Ovary (tissue), 3 donors: Measurements from ENCODE around the gene HJURP.

ENCODE experiments used
- POLR2A ChIP-seq: fragments of 450-650 bp; IDR thresholded peaks from one replicate; pipeline ENCODE4 v1.6.1; 2017; ENCODE audit warnings: antibody characterized with exemption, mild to moderate bottlenecking, moderate library complexity
- TF ChIP-seq, protein P1 (sequence below), 3 donors: fragments of 450-650 bp in 2 of 3; fragments of 200-600 bp in 1 of 3; IDR thresholded peaks; one replicate each; pipeline versions ENCODE4 v1.5.1 to v1.8.0; 2016 to 2022; ENCODE audit warnings: antibody characterized with exemption in 3 of 3, mild to moderate bottlenecking in 1 of 3
- donor health status: DM: no; HTN: no; CAD: no.

DNA sequence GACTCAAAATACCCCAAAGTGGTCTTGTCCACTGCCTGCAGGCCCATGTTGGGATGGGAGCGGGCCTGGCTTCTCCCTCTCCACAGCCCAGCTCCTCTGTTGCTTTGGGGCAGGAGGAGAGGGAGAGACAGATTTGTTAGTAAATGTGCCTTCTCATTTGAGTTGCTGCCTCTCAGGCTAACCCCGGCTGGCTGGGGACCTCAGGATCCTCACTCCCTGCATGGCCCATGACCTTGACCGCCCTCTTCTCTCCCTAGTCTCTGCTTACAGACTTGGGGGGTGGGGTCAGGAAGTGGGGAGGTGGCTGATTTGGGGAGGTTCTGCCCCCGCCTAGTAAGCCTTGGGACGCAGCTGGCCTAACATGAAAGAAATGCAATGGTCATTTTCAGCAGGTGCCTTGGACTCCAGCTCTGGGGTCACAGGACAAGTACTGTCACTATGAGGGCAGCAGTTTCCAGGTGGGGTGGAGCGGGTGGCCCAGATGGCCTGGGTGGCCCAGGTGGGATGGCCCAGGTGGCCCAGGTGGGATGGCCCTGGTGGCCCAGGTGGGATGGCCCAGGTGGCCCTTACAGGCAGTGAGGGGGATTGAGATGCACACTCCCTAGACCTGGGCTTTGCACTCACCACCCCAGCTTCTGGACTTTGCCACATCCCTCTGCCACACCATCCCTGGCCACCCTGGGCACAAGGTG is 24.1 kb downstream of the HJURP start:
- TF ChIP-seq, protein P1, sequence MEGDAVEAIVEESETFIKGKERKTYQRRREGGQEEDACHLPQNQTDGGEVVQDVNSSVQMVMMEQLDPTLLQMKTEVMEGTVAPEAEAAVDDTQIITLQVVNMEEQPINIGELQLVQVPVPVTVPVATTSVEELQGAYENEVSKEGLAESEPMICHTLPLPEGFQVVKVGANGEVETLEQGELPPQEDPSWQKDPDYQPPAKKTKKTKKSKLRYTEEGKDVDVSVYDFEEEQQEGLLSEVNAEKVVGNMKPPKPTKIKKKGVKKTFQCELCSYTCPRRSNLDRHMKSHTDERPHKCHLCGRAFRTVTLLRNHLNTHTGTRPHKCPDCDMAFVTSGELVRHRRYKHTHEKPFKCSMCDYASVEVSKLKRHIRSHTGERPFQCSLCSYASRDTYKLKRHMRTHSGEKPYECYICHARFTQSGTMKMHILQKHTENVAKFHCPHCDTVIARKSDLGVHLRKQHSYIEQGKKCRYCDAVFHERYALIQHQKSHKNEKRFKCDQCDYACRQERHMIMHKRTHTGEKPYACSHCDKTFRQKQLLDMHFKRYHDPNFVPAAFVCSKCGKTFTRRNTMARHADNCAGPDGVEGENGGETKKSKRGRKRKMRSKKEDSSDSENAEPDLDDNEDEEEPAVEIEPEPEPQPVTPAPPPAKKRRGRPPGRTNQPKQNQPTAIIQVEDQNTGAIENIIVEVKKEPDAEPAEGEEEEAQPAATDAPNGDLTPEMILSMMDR (IDR thresholded peaks at IDR 0.05): no peak
- no peak for TF ChIP-seq POLR2A
